WTC11 (cell line): ENCODE data around the gene SEMA4A. TPM values are rescaled to one million over a fixed set of nuclear protein-coding genes. Genes with fewer than 3 reads are reported as not detected.

Experiments used
- ATAC-seq: fragments of 200-7000 bp; cut with Tn5 transposase; 2 replicates; pipeline ENCODE4 v1.10.0; 2021; ENCODE audit warnings: mild to moderate bottlenecking, moderate library complexity
- CTCF ChIA-PET: fragments of 300-600 bp; sonication (Branson Sonifier 250); formaldehyde crosslinking; loops from one replicate; lab custom pipeline; 2021; ENCODE audit warnings: antibody characterized with exemption; lab: Charles Lee
- POLR2A ChIA-PET: fragments of 350-600 bp; sonication (Branson Sonifier 250); formaldehyde crosslinking; loops from one replicate; lab custom pipeline; 2021; ENCODE audit warnings: antibody characterized with exemption; lab: Charles Lee
- DNase-seq: peaks from one replicate; pipeline ENCODE4 v3.0.0; 2021; ENCODE audit warnings: low spot score
- H3K27ac Mint-ChIP-seq: 2 replicates; pipeline ENCODE4 v1.8.0; 2021; ENCODE audit warnings: mixed read lengths
- H3K27me3 Mint-ChIP-seq: 2 replicates; pipeline ENCODE4 v1.8.0; 2021; ENCODE audit warnings: low read depth, mild to moderate bottlenecking, moderate library complexity, mixed read lengths
- H3K36me3 Mint-ChIP-seq: 2 replicates; pipeline ENCODE4 v1.8.0; 2021; ENCODE audit warnings: mixed read lengths
- H3K4me1 Mint-ChIP-seq: 2 replicates; pipeline ENCODE4 v1.8.0; 2022; ENCODE audit warnings: mixed read lengths
- H3K4me3 Mint-ChIP-seq: 2 replicates; pipeline ENCODE4 v1.8.0; 2021; ENCODE audit warnings: mild to moderate bottlenecking, moderate library complexity, mixed read lengths
- H3K9me3 Mint-ChIP-seq: 2 replicates; pipeline ENCODE4 v1.8.0; 2021; ENCODE audit warnings: mixed read lengths
- ATF1 ChIP-seq: sonication (generic); formaldehyde crosslinking; IDR thresholded peaks from 2 replicates; pipeline ENCODE4 v1.8.1; 2023; ENCODE audit warnings: mild to moderate bottlenecking, moderate library complexity, missing genetic modification reagents
- EMX1 ChIP-seq: fragments of 250-450 bp; sonication (Bioruptor Pico); IDR thresholded peaks from 2 replicates; pipeline ENCODE4 v1.8.0; 2021; ENCODE audit warnings: mild to moderate bottlenecking
- ESRRA ChIP-seq: sonication (generic); formaldehyde crosslinking; IDR thresholded peaks from 2 replicates; pipeline ENCODE4 v1.8.1; 2022; ENCODE audit warnings: mild to moderate bottlenecking, missing genetic modification reagents, borderline replicate concordance
- HMGA2 ChIP-seq: fragments of 250-450 bp; sonication (Bioruptor Pico); IDR thresholded peaks from 2 replicates; pipeline ENCODE4 v1.4.0; 2021; ENCODE audit warnings: mild to moderate bottlenecking, moderate library complexity
- OVOL2 ChIP-seq: fragments of 250-450 bp; sonication (Bioruptor Pico); IDR thresholded peaks from 2 replicates; pipeline ENCODE4 v1.9.0; 2021; ENCODE audit warnings: mild to moderate bottlenecking, borderline replicate concordance
- SMAD3 ChIP-seq: sonication (generic); formaldehyde crosslinking; IDR thresholded peaks from 2 replicates; pipeline ENCODE4 v1.8.0; 2022; ENCODE audit warnings: missing genetic modification reagents, mild to moderate bottlenecking, borderline replicate concordance
- TCF7 ChIP-seq: sonication (generic); formaldehyde crosslinking; IDR thresholded peaks from 2 replicates; pipeline ENCODE4 v1.8.0; 2022; ENCODE audit warnings: mild to moderate bottlenecking, low read depth, missing genetic modification reagents, moderate library complexity
- TEAD1 ChIP-seq: sonication (generic); formaldehyde crosslinking; IDR thresholded peaks from 2 replicates; pipeline ENCODE4 v1.8.0; 2022; ENCODE audit warnings: mild to moderate bottlenecking, missing genetic modification reagents
- ZBTB21 ChIP-seq: sonication (generic); formaldehyde crosslinking; IDR thresholded peaks from 2 replicates; pipeline ENCODE4 v1.8.1; 2023; ENCODE audit warnings: mild to moderate bottlenecking, missing genetic modification reagents, borderline replicate concordance
- ZNF121 ChIP-seq: sonication (generic); formaldehyde crosslinking; IDR thresholded peaks from 2 replicates; pipeline ENCODE4 v1.8.0; 2023; ENCODE audit warnings: missing genetic modification reagents
- ZNF138 ChIP-seq: sonication (generic); formaldehyde crosslinking; conservative IDR thresholded peaks from 2 replicates; pipeline ENCODE4 v1.8.1; 2022; ENCODE audit warnings: mild to moderate bottlenecking, moderate library complexity, missing genetic modification reagents
- ZNF317 ChIP-seq: sonication (generic); formaldehyde crosslinking; IDR thresholded peaks from 2 replicates; pipeline ENCODE4 v1.8.1; 2023; ENCODE audit warnings: low read depth, mild to moderate bottlenecking, moderate library complexity, missing genetic modification reagents, borderline replicate concordance
- ZNF423 ChIP-seq: fragments of 250-450 bp; sonication (Bioruptor Pico); IDR thresholded peaks from 2 replicates; pipeline ENCODE4 v2.1.2; 2022; ENCODE audit warnings: mild to moderate bottlenecking, moderate library complexity
- total RNA-seq: library from RNA; stranded (reverse); gene quantifications from 3 replicates; pipeline ENCODE4 v1.2.3, GENCODE V29; 2021
- TF ChIP-seq, protein P1 (sequence below): sonication (generic); formaldehyde crosslinking; conservative IDR thresholded peaks from 2 replicates; pipeline ENCODE4 v1.8.1; 2023; ENCODE audit warnings: mild to moderate bottlenecking, low read depth, missing genetic modification reagents, moderate library complexity
- TF ChIP-seq, protein P2 (sequence below): sonication (generic); formaldehyde crosslinking; IDR thresholded peaks from 2 replicates; pipeline ENCODE4 v1.8.0; 2022; ENCODE audit warnings: mild to moderate bottlenecking, missing genetic modification reagents
- TF ChIP-seq, protein P3 (sequence below): sonication (generic); formaldehyde crosslinking; IDR thresholded peaks from 2 replicates; pipeline ENCODE4 v1.8.0; 2022; ENCODE audit warnings: missing genetic modification reagents
- TF ChIP-seq, protein P4 (sequence below): sonication (generic); formaldehyde crosslinking; IDR thresholded peaks from 2 replicates; pipeline ENCODE4 v1.8.1; 2023; ENCODE audit warnings: mild to moderate bottlenecking, missing genetic modification reagents, borderline replicate concordance
- TF ChIP-seq, protein P5 (sequence below): fragments of 250-450 bp; sonication (Bioruptor Pico); IDR thresholded peaks from 2 replicates; pipeline ENCODE4 v1.9.0; 2021; ENCODE audit warnings: mild to moderate bottlenecking
- TF ChIP-seq, protein P6 (sequence below): sonication (generic); formaldehyde crosslinking; IDR thresholded peaks from 2 replicates; pipeline ENCODE4 v1.8.0; 2022; ENCODE audit warnings: mild to moderate bottlenecking, missing genetic modification reagents
- TF ChIP-seq, protein P7 (sequence below): fragments of 250-450 bp; sonication (Bioruptor Pico); IDR thresholded peaks from 2 replicates; pipeline ENCODE4 v1.9.0; 2021; ENCODE audit warnings: mild to moderate bottlenecking, borderline replicate concordance

The SEMA4A gene
- total RNA-seq, 1 experiment from 2014 or later = 12.4 TPM

DNA sequence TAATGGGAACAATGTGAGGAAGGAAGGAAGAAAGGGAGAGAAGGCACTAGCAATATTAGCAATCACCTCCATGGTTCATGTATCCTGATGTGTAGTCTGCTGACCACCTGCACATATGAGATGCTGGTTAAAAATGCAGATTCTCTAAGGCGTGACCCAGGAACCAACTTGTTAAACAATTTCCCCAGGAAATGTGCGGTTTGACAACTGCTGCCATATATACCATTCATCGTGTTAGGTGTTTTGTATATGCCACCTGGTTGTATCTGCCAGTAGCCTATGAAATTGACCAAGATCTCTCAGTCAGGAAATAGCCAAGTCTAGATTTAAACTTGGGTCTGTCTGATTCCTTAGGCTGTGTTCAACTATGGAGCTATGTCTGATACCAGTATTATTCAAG is 4.1 kb downstream of the SEMA4A start:
- ATAC-seq (no peak), DNase-seq (no peak)
- POLR2A ChIA-PET = no interaction called here
- H3K4me1 Mint-ChIP-seq = peaks cover 48% of the 10 kb centered on the region
- no peak overlapping the region for H3K4me3 Mint-ChIP-seq
- TF ChIP-seq ZBTB21 (no peak), ZNF138 (CRISPR knock-in tag) (no peak), SMAD3 (CRISPR knock-in tag) (no peak), ESRRA (CRISPR knock-in tag) (no peak), HMGA2 (no peak)
- TF ChIP-seq, protein P1, sequence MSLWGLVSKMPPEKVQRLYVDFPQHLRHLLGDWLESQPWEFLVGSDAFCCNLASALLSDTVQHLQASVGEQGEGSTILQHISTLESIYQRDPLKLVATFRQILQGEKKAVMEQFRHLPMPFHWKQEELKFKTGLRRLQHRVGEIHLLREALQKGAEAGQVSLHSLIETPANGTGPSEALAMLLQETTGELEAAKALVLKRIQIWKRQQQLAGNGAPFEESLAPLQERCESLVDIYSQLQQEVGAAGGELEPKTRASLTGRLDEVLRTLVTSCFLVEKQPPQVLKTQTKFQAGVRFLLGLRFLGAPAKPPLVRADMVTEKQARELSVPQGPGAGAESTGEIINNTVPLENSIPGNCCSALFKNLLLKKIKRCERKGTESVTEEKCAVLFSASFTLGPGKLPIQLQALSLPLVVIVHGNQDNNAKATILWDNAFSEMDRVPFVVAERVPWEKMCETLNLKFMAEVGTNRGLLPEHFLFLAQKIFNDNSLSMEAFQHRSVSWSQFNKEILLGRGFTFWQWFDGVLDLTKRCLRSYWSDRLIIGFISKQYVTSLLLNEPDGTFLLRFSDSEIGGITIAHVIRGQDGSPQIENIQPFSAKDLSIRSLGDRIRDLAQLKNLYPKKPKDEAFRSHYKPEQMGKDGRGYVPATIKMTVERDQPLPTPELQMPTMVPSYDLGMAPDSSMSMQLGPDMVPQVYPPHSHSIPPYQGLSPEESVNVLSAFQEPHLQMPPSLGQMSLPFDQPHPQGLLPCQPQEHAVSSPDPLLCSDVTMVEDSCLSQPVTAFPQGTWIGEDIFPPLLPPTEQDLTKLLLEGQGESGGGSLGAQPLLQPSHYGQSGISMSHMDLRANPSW (CRISPR knock-in tag) = no peak
- TF ChIP-seq, protein P2, sequence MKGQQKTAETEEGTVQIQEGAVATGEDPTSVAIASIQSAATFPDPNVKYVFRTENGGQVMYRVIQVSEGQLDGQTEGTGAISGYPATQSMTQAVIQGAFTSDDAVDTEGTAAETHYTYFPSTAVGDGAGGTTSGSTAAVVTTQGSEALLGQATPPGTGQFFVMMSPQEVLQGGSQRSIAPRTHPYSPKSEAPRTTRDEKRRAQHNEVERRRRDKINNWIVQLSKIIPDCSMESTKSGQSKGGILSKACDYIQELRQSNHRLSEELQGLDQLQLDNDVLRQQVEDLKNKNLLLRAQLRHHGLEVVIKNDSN (CRISPR knock-in tag) = no peak
- TF ChIP-seq, protein P3, sequence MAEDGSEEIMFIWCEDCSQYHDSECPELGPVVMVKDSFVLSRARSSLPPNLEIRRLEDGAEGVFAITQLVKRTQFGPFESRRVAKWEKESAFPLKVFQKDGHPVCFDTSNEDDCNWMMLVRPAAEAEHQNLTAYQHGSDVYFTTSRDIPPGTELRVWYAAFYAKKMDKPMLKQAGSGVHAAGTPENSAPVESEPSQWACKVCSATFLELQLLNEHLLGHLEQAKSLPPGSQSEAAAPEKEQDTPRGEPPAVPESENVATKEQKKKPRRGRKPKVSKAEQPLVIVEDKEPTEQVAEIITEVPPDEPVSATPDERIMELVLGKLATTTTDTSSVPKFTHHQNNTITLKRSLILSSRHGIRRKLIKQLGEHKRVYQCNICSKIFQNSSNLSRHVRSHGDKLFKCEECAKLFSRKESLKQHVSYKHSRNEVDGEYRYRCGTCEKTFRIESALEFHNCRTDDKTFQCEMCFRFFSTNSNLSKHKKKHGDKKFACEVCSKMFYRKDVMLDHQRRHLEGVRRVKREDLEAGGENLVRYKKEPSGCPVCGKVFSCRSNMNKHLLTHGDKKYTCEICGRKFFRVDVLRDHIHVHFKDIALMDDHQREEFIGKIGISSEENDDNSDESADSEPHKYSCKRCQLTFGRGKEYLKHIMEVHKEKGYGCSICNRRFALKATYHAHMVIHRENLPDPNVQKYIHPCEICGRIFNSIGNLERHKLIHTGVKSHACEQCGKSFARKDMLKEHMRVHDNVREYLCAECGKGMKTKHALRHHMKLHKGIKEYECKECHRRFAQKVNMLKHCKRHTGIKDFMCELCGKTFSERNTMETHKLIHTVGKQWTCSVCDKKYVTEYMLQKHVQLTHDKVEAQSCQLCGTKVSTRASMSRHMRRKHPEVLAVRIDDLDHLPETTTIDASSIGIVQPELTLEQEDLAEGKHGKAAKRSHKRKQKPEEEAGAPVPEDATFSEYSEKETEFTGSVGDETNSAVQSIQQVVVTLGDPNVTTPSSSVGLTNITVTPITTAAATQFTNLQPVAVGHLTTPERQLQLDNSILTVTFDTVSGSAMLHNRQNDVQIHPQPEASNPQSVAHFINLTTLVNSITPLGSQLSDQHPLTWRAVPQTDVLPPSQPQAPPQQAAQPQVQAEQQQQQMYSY (CRISPR knock-in tag) = no peak
- TF ChIP-seq, protein P4, sequence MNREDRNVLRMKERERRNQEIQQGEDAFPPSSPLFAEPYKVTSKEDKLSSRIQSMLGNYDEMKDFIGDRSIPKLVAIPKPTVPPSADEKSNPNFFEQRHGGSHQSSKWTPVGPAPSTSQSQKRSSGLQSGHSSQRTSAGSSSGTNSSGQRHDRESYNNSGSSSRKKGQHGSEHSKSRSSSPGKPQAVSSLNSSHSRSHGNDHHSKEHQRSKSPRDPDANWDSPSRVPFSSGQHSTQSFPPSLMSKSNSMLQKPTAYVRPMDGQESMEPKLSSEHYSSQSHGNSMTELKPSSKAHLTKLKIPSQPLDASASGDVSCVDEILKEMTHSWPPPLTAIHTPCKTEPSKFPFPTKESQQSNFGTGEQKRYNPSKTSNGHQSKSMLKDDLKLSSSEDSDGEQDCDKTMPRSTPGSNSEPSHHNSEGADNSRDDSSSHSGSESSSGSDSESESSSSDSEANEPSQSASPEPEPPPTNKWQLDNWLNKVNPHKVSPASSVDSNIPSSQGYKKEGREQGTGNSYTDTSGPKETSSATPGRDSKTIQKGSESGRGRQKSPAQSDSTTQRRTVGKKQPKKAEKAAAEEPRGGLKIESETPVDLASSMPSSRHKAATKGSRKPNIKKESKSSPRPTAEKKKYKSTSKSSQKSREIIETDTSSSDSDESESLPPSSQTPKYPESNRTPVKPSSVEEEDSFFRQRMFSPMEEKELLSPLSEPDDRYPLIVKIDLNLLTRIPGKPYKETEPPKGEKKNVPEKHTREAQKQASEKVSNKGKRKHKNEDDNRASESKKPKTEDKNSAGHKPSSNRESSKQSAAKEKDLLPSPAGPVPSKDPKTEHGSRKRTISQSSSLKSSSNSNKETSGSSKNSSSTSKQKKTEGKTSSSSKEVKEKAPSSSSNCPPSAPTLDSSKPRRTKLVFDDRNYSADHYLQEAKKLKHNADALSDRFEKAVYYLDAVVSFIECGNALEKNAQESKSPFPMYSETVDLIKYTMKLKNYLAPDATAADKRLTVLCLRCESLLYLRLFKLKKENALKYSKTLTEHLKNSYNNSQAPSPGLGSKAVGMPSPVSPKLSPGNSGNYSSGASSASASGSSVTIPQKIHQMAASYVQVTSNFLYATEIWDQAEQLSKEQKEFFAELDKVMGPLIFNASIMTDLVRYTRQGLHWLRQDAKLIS (CRISPR knock-in tag) = no peak
- no peaks in the 10 kb centered on the region for H3K9me3 Mint-ChIP-seq
- no peaks in the 10 kb centered on the region for H3K27me3 Mint-ChIP-seq
- CTCF ChIA-PET = no interaction called here
- no peak overlapping the region for H3K27ac Mint-ChIP-seq
- H3K36me3 Mint-ChIP-seq = no peaks in the 10 kb centered on the region

DNA sequence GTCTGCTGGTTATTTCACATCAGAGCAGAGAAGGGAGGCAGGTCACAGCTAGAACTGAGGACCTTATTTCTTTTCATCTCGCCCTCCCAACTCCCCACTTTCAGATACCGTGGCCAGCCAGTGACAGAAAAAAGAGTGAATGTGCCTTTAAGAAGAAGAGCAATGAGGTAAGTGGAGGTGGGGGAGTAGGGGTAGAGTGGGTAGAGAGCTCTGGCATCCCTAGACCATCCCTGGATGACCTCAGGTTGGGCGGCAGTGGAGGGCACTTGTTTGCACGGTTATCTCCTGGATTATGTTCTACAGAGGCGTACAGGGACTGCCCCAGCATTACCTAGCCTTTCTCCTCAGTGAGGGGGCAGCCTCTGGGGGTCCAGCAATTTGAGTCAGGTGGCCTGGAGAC is 4.6 kb downstream of the SEMA4A start:
- peaks cover 44% of the 10 kb centered on the region for H3K4me1 Mint-ChIP-seq
- no peaks in the 10 kb centered on the region for H3K36me3 Mint-ChIP-seq
- no peaks in the 10 kb centered on the region for H3K27me3 Mint-ChIP-seq
- CTCF ChIA-PET = interaction anchor here (2.7 kb wide), 1 partner anchor 17 kb away, joined by 7 read pairs; no protein-coding TSS in a partner anchor
- ATAC-seq = no peak
- H3K4me3 Mint-ChIP-seq = no peak overlapping the region
- TF ChIP-seq EMX1 (CRISPR knock-in tag) = no peak
- no peak for TF ChIP-seq ZBTB21
- TF ChIP-seq, protein P5, sequence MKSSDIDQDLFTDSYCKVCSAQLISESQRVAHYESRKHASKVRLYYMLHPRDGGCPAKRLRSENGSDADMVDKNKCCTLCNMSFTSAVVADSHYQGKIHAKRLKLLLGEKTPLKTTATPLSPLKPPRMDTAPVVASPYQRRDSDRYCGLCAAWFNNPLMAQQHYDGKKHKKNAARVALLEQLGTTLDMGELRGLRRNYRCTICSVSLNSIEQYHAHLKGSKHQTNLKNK (CRISPR knock-in tag) = no peak
- no peak for TF ChIP-seq ZNF138 (CRISPR knock-in tag)
- no peak for TF ChIP-seq OVOL2 (CRISPR knock-in tag)
- TF ChIP-seq ZNF317 (CRISPR knock-in tag) = no peak
- TF ChIP-seq ATF1 (CRISPR knock-in tag) = no peak
- no peak for TF ChIP-seq ZNF423 (CRISPR knock-in tag)
- no peak for TF ChIP-seq TEAD1 (CRISPR knock-in tag)
- TF ChIP-seq ZNF121 (CRISPR knock-in tag) = no peak
- TF ChIP-seq, protein P6, sequence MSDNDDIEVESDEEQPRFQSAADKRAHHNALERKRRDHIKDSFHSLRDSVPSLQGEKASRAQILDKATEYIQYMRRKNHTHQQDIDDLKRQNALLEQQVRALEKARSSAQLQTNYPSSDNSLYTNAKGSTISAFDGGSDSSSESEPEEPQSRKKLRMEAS = no peak
- TF ChIP-seq TCF7 (CRISPR knock-in tag) = no peak
- TF ChIP-seq, protein P7, sequence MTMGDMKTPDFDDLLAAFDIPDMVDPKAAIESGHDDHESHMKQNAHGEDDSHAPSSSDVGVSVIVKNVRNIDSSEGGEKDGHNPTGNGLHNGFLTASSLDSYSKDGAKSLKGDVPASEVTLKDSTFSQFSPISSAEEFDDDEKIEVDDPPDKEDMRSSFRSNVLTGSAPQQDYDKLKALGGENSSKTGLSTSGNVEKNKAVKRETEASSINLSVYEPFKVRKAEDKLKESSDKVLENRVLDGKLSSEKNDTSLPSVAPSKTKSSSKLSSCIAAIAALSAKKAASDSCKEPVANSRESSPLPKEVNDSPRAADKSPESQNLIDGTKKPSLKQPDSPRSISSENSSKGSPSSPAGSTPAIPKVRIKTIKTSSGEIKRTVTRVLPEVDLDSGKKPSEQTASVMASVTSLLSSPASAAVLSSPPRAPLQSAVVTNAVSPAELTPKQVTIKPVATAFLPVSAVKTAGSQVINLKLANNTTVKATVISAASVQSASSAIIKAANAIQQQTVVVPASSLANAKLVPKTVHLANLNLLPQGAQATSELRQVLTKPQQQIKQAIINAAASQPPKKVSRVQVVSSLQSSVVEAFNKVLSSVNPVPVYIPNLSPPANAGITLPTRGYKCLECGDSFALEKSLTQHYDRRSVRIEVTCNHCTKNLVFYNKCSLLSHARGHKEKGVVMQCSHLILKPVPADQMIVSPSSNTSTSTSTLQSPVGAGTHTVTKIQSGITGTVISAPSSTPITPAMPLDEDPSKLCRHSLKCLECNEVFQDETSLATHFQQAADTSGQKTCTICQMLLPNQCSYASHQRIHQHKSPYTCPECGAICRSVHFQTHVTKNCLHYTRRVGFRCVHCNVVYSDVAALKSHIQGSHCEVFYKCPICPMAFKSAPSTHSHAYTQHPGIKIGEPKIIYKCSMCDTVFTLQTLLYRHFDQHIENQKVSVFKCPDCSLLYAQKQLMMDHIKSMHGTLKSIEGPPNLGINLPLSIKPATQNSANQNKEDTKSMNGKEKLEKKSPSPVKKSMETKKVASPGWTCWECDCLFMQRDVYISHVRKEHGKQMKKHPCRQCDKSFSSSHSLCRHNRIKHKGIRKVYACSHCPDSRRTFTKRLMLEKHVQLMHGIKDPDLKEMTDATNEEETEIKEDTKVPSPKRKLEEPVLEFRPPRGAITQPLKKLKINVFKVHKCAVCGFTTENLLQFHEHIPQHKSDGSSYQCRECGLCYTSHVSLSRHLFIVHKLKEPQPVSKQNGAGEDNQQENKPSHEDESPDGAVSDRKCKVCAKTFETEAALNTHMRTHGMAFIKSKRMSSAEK (CRISPR knock-in tag) = no peak
- POLR2A ChIA-PET = no interaction called here
- DNase-seq = no peak
- no peak overlapping the region for H3K27ac Mint-ChIP-seq
- H3K9me3 Mint-ChIP-seq = no peaks in the 10 kb centered on the region
